ENCODE data around the gene MRNIP. TPM values are rescaled to one million over a fixed set of nuclear protein-coding genes. Genes with fewer than 3 reads are reported as not detected.

Gene MRNIP
- total and polyA plus RNA-seq, 2 of the 8 experiments (the other 6 are each of a cell fraction or from before 2014, with no cell fraction given): 29.6 TPM

- TF ChIP-seq, protein P1, sequence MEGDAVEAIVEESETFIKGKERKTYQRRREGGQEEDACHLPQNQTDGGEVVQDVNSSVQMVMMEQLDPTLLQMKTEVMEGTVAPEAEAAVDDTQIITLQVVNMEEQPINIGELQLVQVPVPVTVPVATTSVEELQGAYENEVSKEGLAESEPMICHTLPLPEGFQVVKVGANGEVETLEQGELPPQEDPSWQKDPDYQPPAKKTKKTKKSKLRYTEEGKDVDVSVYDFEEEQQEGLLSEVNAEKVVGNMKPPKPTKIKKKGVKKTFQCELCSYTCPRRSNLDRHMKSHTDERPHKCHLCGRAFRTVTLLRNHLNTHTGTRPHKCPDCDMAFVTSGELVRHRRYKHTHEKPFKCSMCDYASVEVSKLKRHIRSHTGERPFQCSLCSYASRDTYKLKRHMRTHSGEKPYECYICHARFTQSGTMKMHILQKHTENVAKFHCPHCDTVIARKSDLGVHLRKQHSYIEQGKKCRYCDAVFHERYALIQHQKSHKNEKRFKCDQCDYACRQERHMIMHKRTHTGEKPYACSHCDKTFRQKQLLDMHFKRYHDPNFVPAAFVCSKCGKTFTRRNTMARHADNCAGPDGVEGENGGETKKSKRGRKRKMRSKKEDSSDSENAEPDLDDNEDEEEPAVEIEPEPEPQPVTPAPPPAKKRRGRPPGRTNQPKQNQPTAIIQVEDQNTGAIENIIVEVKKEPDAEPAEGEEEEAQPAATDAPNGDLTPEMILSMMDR (IDR thresholded peaks at IDR 0.05; ENCODE audit: control extremely low read depth in 1 of 3, insufficient read depth in 1 of 3, low read depth in 1 of 3, low read length in 3 of 3): no peak
- TF ChIP-seq CHD7 (IDR thresholded peaks at IDR 0.05; ENCODE audit: insufficient replicate concordance, low read length): no peak
- TF ChIP-seq HDAC6 (IDR thresholded peaks at IDR 0.05; ENCODE audit: low read depth, low read length): no peak
- TF ChIP-seq SIRT6 (IDR thresholded peaks at IDR 0.05; ENCODE audit: low read length): no peak
- TF ChIP-seq HDAC2 (IDR thresholded peaks at IDR 0.05; ENCODE audit: borderline replicate concordance in 1 of 2, low read depth in 2 of 2, low read length in 2 of 2): no peak
- TF ChIP-seq TCF12 (IDR thresholded peaks at IDR 0.05; ENCODE audit: low read depth, low read length): no peak
- TF ChIP-seq POU5F1 (IDR thresholded peaks at IDR 0.05; ENCODE audit: low read depth, low read length): no peak
Measured at GRCh38 chr5:179802207-179802883, 56.3 kb downstream of the MRNIP start (continued).

Data from H1 (cell line).